ENCODE measurements around the gene METTL2B. TPM values are rescaled to one million over a fixed set of nuclear protein-coding genes. Genes with fewer than 3 reads are reported as not detected.
"Not testable (repeated sequence)": the region's sequence is repeated elsewhere in the genome, so short reads cannot be mapped to it uniquely, and the experiment has no call there.

Gene METTL2B
- total RNA-seq, 6 experiments from 2014 or later, result 25.5 to 33.6 (median 31.7) TPM

GRCh38 chr7:128550920-128551319, 74.4 kb downstream of the METTL2B start:
- Mint-ChIP-seq H3K27ac (no peak overlapping the region), H3K27me3 (ENCODE audit: insufficient read depth) (no peaks in the 10 kb centered on the region), H3K9me3 (no peaks in the 10 kb centered on the region), H3K4me3 (no peak overlapping the region), H3K4me1 (ENCODE audit: low read depth) (no peaks in the 10 kb centered on the region), H3K36me3 (ENCODE audit: low read depth) (peaks cover 12% of the 10 kb centered on the region; the same call in 1 of the 2 replicates)
- no peak for TF ChIP-seq CTCF (IDR thresholded peaks at IDR 0.05)
- DNase-seq, result no peak

DNA sequence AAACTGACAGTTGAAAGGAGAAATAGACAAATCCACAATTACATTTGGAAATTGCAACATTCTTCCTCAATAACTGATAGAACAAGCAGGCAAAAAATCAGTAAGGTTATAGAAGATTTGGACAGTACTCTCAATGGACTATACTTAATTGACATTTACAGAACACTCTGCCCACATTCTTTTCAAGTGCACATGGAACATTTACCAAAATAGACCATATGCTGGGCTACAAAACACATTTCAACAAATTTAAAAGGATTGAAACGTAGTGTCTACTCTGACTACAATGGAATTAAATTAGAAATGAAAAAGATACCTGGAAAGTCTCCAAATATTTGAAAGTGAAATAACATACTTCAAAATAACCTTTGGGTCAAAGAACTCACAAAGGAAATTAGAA, 77.8 kb downstream of the METTL2B start:
- H3K4me3 Mint-ChIP-seq; H3K27me3 Mint-ChIP-seq (ENCODE audit: insufficient read depth); H3K27ac Mint-ChIP-seq; H3K9me3 Mint-ChIP-seq; H3K4me1 Mint-ChIP-seq (ENCODE audit: low read depth); DNase-seq; H3K36me3 Mint-ChIP-seq (ENCODE audit: low read depth): not testable (repeated sequence)

Other genes starting within 250 kb of the METTL2B start
- not detected for gene LEP, start 235.5 kb upstream of the METTL2B start, total RNA-seq (2021; fragmentation: NEBNext Ultra II Directional; extraction: Animal tissue kit (Norgen Biotek cat#: 25700))
- gene RBM28, start 132.8 kb upstream of the METTL2B start, total RNA-seq (2021; fragmentation: NEBNext Ultra II Directional; extraction: Animal tissue kit (Norgen Biotek cat#: 25700)), result 10 to 100 TPM; 36.1 to 44.4 (median 37.8) TPM
- not detected for gene PRRT4, start 115.1 kb upstream of the METTL2B start, total RNA-seq (2021; fragmentation: NEBNext Ultra II Directional; extraction: Animal tissue kit (Norgen Biotek cat#: 25700))
- gene IMPDH1, start 66.8 kb upstream of the METTL2B start, total RNA-seq (2021; fragmentation: NEBNext Ultra II Directional; extraction: Animal tissue kit (Norgen Biotek cat#: 25700)), result 100 to 1,000 TPM in 1 of 6 experiments, 10 to 100 TPM in 5; 81.8 to 107 (median 93.3) TPM
- 1 to 10 TPM; 6.3 to 9.0 (median 7.2) TPM for gene HILPDA, start 20.9 kb upstream of the METTL2B start, total RNA-seq (2021; fragmentation: NEBNext Ultra II Directional; extraction: Animal tissue kit (Norgen Biotek cat#: 25700))
- gene GARIN1A, start 195.5 kb downstream of the METTL2B start, total RNA-seq (2021; fragmentation: NEBNext Ultra II Directional; extraction: Animal tissue kit (Norgen Biotek cat#: 25700)), result 1 to 10 TPM in 4 of 6 experiments, under 1 TPM in 2; 0.40 to 1.6 (median 1.2) TPM